ENCODE measurements around the gene CARD8.

Gene CARD8

DNA sequence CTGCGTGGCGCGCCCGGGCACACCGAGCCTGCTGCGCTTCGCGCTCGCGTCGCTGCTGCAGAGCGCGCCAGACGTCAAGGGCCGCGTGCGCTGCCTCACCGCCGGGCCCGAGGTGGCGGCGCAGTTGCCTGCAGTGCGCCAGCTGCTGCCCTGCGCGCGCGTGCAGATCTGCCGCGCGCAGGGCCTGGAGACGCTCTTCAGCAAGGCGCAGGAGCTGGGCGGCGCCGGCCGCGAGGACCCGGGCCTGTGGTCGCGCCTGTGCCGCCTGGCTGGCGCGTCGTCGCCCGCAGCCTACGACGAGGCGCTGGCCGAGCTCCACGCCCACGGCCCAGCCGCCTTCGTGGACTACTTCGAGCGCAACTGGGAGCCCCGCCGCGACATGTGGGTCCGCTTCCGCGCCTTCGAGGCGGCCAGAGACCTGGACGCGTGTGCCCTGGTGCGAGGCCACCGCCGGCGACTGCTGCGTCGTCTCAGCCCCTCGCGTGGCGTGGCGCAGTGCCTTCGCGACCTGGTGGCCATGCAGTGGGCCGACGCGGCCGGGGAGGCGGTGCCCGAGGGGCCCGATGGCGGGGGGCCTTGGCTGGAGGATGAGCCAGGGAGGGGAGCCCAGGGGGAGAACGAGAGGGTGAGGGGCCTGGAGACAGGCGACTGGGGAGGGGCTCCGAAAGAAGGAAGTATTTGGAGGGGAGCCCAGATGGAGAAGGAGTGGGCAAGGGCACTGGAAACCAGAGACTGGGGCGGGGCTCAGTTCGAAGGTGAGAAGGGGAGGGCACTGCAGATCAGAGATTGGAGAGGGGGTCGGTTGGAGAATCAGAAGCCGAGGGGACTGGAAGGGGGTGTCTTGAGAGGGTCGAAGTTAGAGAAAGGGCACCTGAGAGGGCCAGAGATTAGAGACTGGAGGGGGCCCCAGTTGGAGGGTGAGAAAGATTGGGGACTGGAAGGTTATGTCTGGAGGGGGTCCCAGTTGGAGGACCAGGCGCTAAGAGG lies 60.6 kb downstream of the CARD8 start:
- DNase-seq (ENCODE audit: low read depth) = no peak
- TF ChIP-seq, protein P1, sequence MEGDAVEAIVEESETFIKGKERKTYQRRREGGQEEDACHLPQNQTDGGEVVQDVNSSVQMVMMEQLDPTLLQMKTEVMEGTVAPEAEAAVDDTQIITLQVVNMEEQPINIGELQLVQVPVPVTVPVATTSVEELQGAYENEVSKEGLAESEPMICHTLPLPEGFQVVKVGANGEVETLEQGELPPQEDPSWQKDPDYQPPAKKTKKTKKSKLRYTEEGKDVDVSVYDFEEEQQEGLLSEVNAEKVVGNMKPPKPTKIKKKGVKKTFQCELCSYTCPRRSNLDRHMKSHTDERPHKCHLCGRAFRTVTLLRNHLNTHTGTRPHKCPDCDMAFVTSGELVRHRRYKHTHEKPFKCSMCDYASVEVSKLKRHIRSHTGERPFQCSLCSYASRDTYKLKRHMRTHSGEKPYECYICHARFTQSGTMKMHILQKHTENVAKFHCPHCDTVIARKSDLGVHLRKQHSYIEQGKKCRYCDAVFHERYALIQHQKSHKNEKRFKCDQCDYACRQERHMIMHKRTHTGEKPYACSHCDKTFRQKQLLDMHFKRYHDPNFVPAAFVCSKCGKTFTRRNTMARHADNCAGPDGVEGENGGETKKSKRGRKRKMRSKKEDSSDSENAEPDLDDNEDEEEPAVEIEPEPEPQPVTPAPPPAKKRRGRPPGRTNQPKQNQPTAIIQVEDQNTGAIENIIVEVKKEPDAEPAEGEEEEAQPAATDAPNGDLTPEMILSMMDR (IDR thresholded peaks at IDR 0.05; ENCODE audit: control insufficient read depth, extremely low read depth, insufficient read depth) = no peak
- H3K4me3 ChIP-seq (ENCODE audit: low read depth, low read length) = no peak overlapping the region

DNA sequence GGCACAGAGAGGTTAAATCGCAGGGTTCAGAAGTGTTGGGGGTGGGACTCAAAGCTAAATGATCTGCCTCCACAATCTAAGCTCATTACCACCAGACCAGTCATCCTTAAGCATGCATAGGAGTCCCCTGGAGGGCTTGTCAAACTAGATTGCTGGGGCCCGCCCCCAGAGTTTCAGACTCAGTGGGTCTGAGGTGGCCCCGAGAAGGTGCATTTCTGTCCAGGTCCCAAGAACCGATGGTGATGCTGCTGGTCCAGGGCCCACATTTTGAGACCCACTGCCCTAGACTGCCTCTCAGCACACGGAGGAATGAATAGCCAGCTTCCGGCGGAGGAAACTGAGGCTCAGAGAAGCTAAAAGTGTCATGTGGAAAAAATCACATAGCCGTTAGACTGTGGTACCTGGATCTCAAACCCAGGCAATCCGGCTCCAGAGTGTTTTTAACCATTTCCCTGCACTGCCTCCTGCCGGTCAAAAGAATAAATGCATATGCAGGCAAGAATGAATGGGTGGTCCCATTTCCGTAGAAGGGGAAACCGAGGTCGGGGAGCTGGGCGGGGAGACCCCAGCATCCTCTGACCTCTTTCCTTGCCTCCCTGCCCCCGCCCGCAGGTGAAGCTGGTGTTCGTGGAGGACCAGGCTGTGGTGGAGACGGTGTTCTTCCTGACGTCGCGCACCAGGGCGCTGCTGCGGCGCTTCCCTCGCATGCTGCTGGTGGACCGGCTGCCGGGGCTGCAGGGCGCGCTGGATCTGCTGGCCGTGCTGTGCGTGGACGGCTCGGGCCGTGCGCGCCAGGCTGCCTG lies 61.5 kb downstream of the CARD8 start:
- TF ChIP-seq, protein P1 (IDR thresholded peaks at IDR 0.05; ENCODE audit: control insufficient read depth, extremely low read depth, insufficient read depth) = peak; percentile 41
- DNase-seq (ENCODE audit: low read depth) = no peak
- H3K4me3 ChIP-seq (ENCODE audit: low read depth, low read length) = no peak overlapping the region

DNA sequence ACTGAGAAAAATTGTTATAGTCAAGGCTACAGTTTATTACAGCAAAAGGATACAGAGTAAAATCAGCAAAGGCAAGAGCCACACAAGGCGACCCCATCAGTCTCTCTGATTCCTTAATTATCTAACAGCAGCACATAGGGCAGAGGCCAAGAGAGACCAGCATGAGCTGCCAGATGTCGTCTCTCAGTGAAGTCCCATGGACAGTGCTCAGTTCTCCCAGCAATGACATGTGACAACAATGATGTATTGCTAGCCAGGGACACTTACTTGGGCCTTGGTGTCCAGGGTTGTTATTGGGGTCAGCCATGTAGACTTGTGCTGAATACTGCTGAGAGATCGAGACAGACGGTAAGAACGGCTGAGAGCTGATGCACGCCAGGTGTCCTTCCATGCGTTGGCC lies 63.0 kb downstream of the CARD8 start:
- TF ChIP-seq, protein P1 (IDR thresholded peaks at IDR 0.05; ENCODE audit: control insufficient read depth, extremely low read depth, insufficient read depth) = no peak
- no peak for DNase-seq (ENCODE audit: low read depth)
- H3K4me3 ChIP-seq (ENCODE audit: low read depth, low read length) = no peak overlapping the region

DNA sequence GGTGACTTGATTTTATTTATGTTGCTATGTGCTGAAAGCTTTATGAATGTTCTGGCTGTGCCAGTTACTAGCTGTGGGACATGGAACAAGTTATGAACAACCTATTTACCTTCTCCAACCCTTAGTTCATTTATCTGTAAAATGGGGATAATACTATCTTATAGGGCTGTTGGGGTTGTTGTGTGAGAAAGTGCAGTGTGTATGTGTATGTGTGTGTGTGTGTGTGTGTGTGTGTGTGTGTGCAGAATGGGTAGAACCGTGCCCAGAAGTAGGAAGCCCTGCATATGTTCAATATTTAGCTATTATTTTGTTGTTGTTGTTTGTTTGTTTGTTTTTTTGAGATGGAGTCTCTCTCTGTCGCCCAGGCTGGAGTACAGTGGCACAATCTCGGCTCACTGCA lies 64.8 kb downstream of the CARD8 start:
- no peak overlapping the region for H3K4me3 ChIP-seq (ENCODE audit: low read depth, low read length)
- DNase-seq (ENCODE audit: low read depth) = no peak
- TF ChIP-seq, protein P1 (IDR thresholded peaks at IDR 0.05; ENCODE audit: control insufficient read depth, extremely low read depth, insufficient read depth) = no peak

DNA sequence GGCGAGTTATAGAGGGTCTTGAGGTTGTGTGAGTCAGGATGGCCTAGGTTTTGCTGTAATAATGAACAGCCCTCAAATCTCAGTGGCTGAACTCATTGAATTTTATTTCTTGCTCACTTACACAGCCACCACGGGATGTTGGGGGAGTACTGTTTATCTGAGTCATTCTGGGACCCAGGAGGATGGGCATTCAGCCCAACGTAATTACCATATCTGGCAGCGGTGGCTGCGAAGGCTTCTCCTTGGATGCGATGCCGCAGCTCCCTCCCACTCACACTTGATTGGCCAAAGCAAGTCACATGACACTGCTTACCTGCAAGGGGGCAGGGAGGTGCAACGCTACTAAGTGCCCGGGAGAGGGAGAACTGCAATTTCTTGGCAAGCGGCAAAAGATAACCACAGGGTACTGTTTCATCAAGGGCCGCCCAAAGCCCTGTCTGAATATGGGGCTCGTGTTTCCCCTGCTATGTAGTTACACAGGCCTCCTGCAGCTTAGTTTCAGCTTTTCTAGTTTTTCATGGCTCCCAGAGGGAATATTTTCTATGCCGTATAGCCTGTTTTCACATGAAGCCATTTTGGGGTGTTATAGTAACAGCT lies 65.3 kb downstream of the CARD8 start:
- DNase-seq (ENCODE audit: low read depth) = no peak
- H3K4me3 ChIP-seq (ENCODE audit: low read depth, low read length) = no peak overlapping the region
- TF ChIP-seq, protein P1 (IDR thresholded peaks at IDR 0.05; ENCODE audit: control insufficient read depth, extremely low read depth, insufficient read depth) = no peak

DNA sequence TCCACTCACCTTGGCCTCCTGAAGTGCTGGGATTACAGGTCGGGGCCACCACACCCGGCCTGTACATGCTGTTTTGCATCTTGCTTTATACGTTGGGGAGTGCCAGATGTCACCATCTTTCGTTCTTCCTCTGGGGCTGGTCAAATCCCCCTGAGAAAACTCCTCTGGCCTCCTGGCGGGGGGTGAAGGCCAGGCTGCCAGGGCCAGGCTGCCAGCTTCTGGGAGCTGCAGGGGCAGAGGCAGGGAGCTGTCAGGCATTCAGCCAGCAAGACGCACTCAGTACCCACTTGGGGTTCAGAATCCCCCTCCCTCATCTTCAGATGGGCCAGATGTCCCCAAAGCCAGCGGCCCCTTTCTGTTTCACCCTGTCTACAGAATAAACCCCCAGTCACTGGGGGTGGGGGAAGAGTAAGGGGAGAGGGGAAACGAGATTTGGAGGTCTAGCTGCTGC lies 69.1 kb downstream of the CARD8 start:
- H3K4me3 ChIP-seq (ENCODE audit: low read depth, low read length) = no peak overlapping the region

More for the DNA sequence above, 69.1 kb downstream of the CARD8 start:
- no peak for DNase-seq (ENCODE audit: low read depth)
- TF ChIP-seq, protein P1 (IDR thresholded peaks at IDR 0.05; ENCODE audit: control insufficient read depth, extremely low read depth, insufficient read depth) = no peak
